Tibial artery (tissue), 4 donors: ENCODE data around the gene KCNJ5.

ENCODE experiments used
- DNase-seq, 2 donors: peaks; one replicate each; pipeline ENCODE4 v3.0.0-alpha.2; 2019
- H3K27ac ChIP-seq, 2 donors: fragments of 200-600 bp; sonication (generic) in 1 of 2; 1 replicate in 1 of 2; 2 replicates in 1 of 2; pipeline ENCODE4 v1.5.1; 2018 to 2019; ENCODE audit warnings: mild to moderate bottlenecking in 1 of 2
- H3K27me3 ChIP-seq, 2 donors: fragments of 200-600 bp; sonication (generic) in 1 of 2; one replicate each; pipeline versions ENCODE4 v1.5.1 to v1.6.0; 2016 to 2019
- H3K36me3 ChIP-seq, 3 donors: fragments of 200-600 bp; sonication (generic) in 2 of 3; one replicate each; pipeline ENCODE4 v1.5.1; 2016 to 2019; ENCODE audit warnings: mild to moderate bottlenecking in 2 of 3
- H3K4me1 ChIP-seq, 4 donors: fragments of 200-600 bp; sonication (generic) in 2 of 4; 1 replicate in 3 of 4; 2 replicates in 1 of 4; pipeline ENCODE4 v1.5.1; 2016 to 2019
- H3K4me3 ChIP-seq, 2 donors: fragments of 200-600 bp; sonication (generic) in 1 of 2; 1 replicate in 1 of 2; 2 replicates in 1 of 2; pipeline ENCODE4 v1.5.1; 2018 to 2019; ENCODE audit warnings: mild to moderate bottlenecking in 2 of 2
- H3K9me3 ChIP-seq, 3 donors: fragments of 200-600 bp; sonication (generic) in 1 of 3; one replicate each; pipeline ENCODE4 v1.5.1; 2016 to 2019
- CTCF ChIP-seq, 2 experiments: fragments of 200-600 bp in 1 of 2; fragments of 450-650 bp in 1 of 2; IDR thresholded peaks; one replicate each; pipeline ENCODE4 v1.5.1; 2017 to 2019; ENCODE audit warnings: antibody characterized with exemption in 2 of 2, mild to moderate bottlenecking in 1 of 2, moderate library complexity in 1 of 2
- intact Hi-C: fragments of 100-400 bp; cut with DNase I; formaldehyde crosslinking; loops from one replicate; pipeline ENCODE4 v1.15.0; 2023; ENCODE audit warnings: low total_unique reads

The KCNJ5 gene

GRCh38 chr11:128963744-128964325 lies 72.7 kb downstream of the KCNJ5 start:
- no peak overlapping the region for H3K27ac ChIP-seq
- TF ChIP-seq CTCF (IDR thresholded peaks at IDR 0.05): no peak
- H3K36me3 ChIP-seq: peaks cover 0 to 7% (median under 1%) of the 10 kb centered on the region in 3 donors
- H3K27me3 ChIP-seq: no peaks in the 10 kb centered on the region
- DNase-seq: no peak
- no peaks in the 10 kb centered on the region for H3K4me1 ChIP-seq
- no peak overlapping the region for H3K4me3 ChIP-seq
- H3K9me3 ChIP-seq: no peaks in the 10 kb centered on the region
- intact Hi-C loops: no loop called here

- Histone ChIP-seq H3K4me1 (no peaks in the 10 kb centered on the region), H3K4me3 (no peak overlapping the region), H3K9me3 (no peaks in the 10 kb centered on the region), H3K36me3 (peaks cover 0 to 13% (median 7%) of the 10 kb centered on the region in 3 donors), H3K27ac (no peak overlapping the region), H3K27me3 (no peaks in the 10 kb centered on the region)
- DNase-seq: no peak
- intact Hi-C loops: no loop called here
- no peak for TF ChIP-seq CTCF (IDR thresholded peaks at IDR 0.05)
Observed at GRCh38 chr11:128964463-128964930, 73.3 kb downstream of the KCNJ5 start.

- TF ChIP-seq CTCF (IDR thresholded peaks at IDR 0.05): no peak
- Histone ChIP-seq H3K36me3 (peaks cover 7 to 23% (median 17%) of the 10 kb centered on the region in 3 donors), H3K9me3 (no peaks in the 10 kb centered on the region), H3K4me3 (no peak overlapping the region), H3K4me1 (no peaks in the 10 kb centered on the region), H3K27me3 (no peaks in the 10 kb centered on the region), H3K27ac (no peak overlapping the region)
- DNase-seq: no peak
- intact Hi-C loops: no loop called here
Observed at GRCh38 chr11:128965485-128965884, 74.3 kb downstream of the KCNJ5 start.

- peaks cover 22 to 44% (median 33%) of the 10 kb centered on the region in 3 donors for H3K36me3 ChIP-seq
- no peak for DNase-seq
- H3K4me3 ChIP-seq: no peak overlapping the region
- TF ChIP-seq CTCF (IDR thresholded peaks at IDR 0.05): no peak
- H3K27me3 ChIP-seq: no peaks in the 10 kb centered on the region
- H3K27ac ChIP-seq: no peak overlapping the region
- H3K9me3 ChIP-seq: no peaks in the 10 kb centered on the region
- H3K4me1 ChIP-seq: no peaks in the 10 kb centered on the region
- intact Hi-C loops: no loop called here
Observed at GRCh38 chr11:128967578-128967977, 76.4 kb downstream of the KCNJ5 start.

DNA sequence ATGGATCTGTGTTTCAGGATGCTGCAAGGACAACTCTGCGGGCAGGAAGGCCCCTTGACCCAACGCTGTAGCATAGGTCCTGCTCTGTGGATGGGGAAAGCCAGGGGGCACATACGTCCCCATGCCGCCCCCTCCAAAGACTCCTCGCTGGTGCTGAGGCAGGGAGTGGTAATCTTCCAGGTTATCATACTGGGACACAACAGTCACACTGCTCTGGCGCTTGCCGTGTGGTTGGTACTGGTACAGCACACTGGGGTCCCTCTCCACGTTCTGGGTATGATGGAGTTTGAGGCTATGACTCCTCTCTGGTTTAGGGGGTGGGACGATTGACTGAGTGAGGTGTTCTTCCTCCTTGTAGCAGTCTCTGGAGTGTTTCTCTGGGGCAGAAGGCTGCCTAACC lies 77.8 kb downstream of the KCNJ5 start:
- no peaks in the 10 kb centered on the region for H3K27me3 ChIP-seq
- no peak overlapping the region for H3K27ac ChIP-seq
- no peak for TF ChIP-seq CTCF (IDR thresholded peaks at IDR 0.05)
- H3K36me3 ChIP-seq: peaks cover 36 to 57% (median 46%) of the 10 kb centered on the region in 3 donors
- no peak overlapping the region for H3K4me3 ChIP-seq
- H3K9me3 ChIP-seq: no peaks in the 10 kb centered on the region
- DNase-seq: no peak
- intact Hi-C loops: no loop called here
- H3K4me1 ChIP-seq: no peaks in the 10 kb centered on the region
